ENCODE data around the gene ZSCAN29.
A peak's percentile ranks its signal among the peaks of the same experiment; 100 is the strongest.
"Not testable (repeated sequence)": the region's sequence is repeated elsewhere in the genome, so short reads cannot be mapped to it uniquely, and the experiment has no call there.

ZSCAN29 gene

GRCh38 chr15:43370975-43371974 lies at the start of gene ZSCAN29, which contains the start of gene TUBGCP4:
TSS of gene ZSCAN29 (minus strand) at chr15:43371043. CDS start at chr15:43369913, 1,130 bp downstream.
TSS of gene TUBGCP4 (plus strand) at chr15:43371101. CDS start at chr15:43371355, 254 bp downstream.
- CTCF ChIA-PET: interaction anchor here (1.0 to 2.8 kb wide), 6 partner anchors 8 to 140 kb away, joined by 3 to 14 read pairs (median 8); no protein-coding TSS in a partner anchor
- Mint-ChIP-seq H3K9me3 (peaks cover 18% of the 10 kb centered on the region), H3K4me1 (peaks cover 59% of the 10 kb centered on the region), H3K4me3 (peak within 1 kb of the TSS; percentile 84), H3K27ac (peak within 1 kb of the TSS; percentile 76), H3K27me3 (no peaks in the 10 kb centered on the region), H3K36me3 (peaks cover 54% of the 10 kb centered on the region)
- DNase-seq: peak; percentile 85

- peaks cover 15% of the 10 kb centered on the region for H3K4me1 Mint-ChIP-seq
- H3K27me3 Mint-ChIP-seq: no peaks in the 10 kb centered on the region
- H3K36me3 Mint-ChIP-seq: peaks cover 17% of the 10 kb centered on the region
- H3K4me3 Mint-ChIP-seq: no peak overlapping the region
- no peak for DNase-seq
- no peak overlapping the region for H3K27ac Mint-ChIP-seq
- H3K9me3 Mint-ChIP-seq: no peaks in the 10 kb centered on the region
- CTCF ChIA-PET: no interaction called here
These were observed 49.6 kb upstream of the ZSCAN29 start for GRCh38 chr15:43420435-43420834.

- no peak overlapping the region for H3K27ac Mint-ChIP-seq
- CTCF ChIA-PET: no interaction called here
- no peaks in the 10 kb centered on the region for H3K4me1 Mint-ChIP-seq
- no peaks in the 10 kb centered on the region for H3K27me3 Mint-ChIP-seq
- DNase-seq: no peak
- H3K36me3 Mint-ChIP-seq: peaks cover 34% of the 10 kb centered on the region
- H3K4me3 Mint-ChIP-seq: no peak overlapping the region
- H3K9me3 Mint-ChIP-seq: no peaks in the 10 kb centered on the region
These were observed 43.4 kb upstream of the ZSCAN29 start for GRCh38 chr15:43414196-43414595.

GRCh38 chr15:43412096-43412495 lies 41.3 kb upstream of the ZSCAN29 start:
- CTCF ChIA-PET: interaction anchor here (1.2 kb wide), 1 partner anchor 29 kb away, joined by 3 read pairs; no protein-coding TSS in a partner anchor
- no peaks in the 10 kb centered on the region for H3K4me1 Mint-ChIP-seq
- H3K4me3 Mint-ChIP-seq: no peak overlapping the region
- DNase-seq: no peak
- H3K36me3 Mint-ChIP-seq: peaks cover 52% of the 10 kb centered on the region
- no peak overlapping the region for H3K27ac Mint-ChIP-seq
- no peaks in the 10 kb centered on the region for H3K9me3 Mint-ChIP-seq
- H3K27me3 Mint-ChIP-seq: no peaks in the 10 kb centered on the region

GRCh38 chr15:43410572-43411214 lies 39.9 kb upstream of the ZSCAN29 start:
- peaks cover 57% of the 10 kb centered on the region for H3K36me3 Mint-ChIP-seq
- H3K9me3 Mint-ChIP-seq: no peaks in the 10 kb centered on the region
- no peak overlapping the region for H3K4me3 Mint-ChIP-seq
- no peak overlapping the region for H3K27ac Mint-ChIP-seq
- DNase-seq: no peak
- no peaks in the 10 kb centered on the region for H3K27me3 Mint-ChIP-seq
- CTCF ChIA-PET: no interaction called here
- no peaks in the 10 kb centered on the region for H3K4me1 Mint-ChIP-seq

GRCh38 chr15:43408789-43409188 lies 37.9 kb upstream of the ZSCAN29 start:
- H3K27me3 Mint-ChIP-seq: no peaks in the 10 kb centered on the region
- no peak for DNase-seq
- H3K9me3 Mint-ChIP-seq: no peaks in the 10 kb centered on the region
- H3K4me3 Mint-ChIP-seq: no peak overlapping the region
- H3K27ac Mint-ChIP-seq: no peak overlapping the region
- CTCF ChIA-PET: no interaction called here
- peaks cover 3% of the 10 kb centered on the region for H3K4me1 Mint-ChIP-seq
- peaks cover 67% of the 10 kb centered on the region for H3K36me3 Mint-ChIP-seq

GRCh38 chr15:43406808-43407207 lies 36.0 kb upstream of the ZSCAN29 start:
- no peak overlapping the region for H3K27ac Mint-ChIP-seq
- H3K4me1 Mint-ChIP-seq: peaks cover 4% of the 10 kb centered on the region
- H3K36me3 Mint-ChIP-seq: peaks cover 72% of the 10 kb centered on the region
- CTCF ChIA-PET: interaction anchor here (1.8 kb wide), 1 partner anchor 31 kb away, joined by 4 read pairs; no protein-coding TSS in a partner anchor
- DNase-seq: no peak
- no peaks in the 10 kb centered on the region for H3K27me3 Mint-ChIP-seq
- no peaks in the 10 kb centered on the region for H3K9me3 Mint-ChIP-seq
- no peak overlapping the region for H3K4me3 Mint-ChIP-seq

- Mint-ChIP-seq H3K27me3 (no peaks in the 10 kb centered on the region), H3K9me3 (no peaks in the 10 kb centered on the region), H3K4me3 (no peak overlapping the region), H3K36me3 (peaks cover 75% of the 10 kb centered on the region), H3K27ac (no peak overlapping the region), H3K4me1 (peaks cover 4% of the 10 kb centered on the region)
- no peak for DNase-seq
- CTCF ChIA-PET: interaction anchor here (1.8 kb wide), 1 partner anchor 30 kb away, joined by 4 read pairs; no protein-coding TSS in a partner anchor
These were observed 35.3 kb upstream of the ZSCAN29 start for GRCh38 chr15:43406189-43406588.

- CTCF ChIA-PET: no interaction called here
- H3K27me3 Mint-ChIP-seq: no peaks in the 10 kb centered on the region
- no peaks in the 10 kb centered on the region for H3K9me3 Mint-ChIP-seq
- H3K36me3 Mint-ChIP-seq: peaks cover 68% of the 10 kb centered on the region
- DNase-seq: no peak
- H3K4me3 Mint-ChIP-seq: no peak overlapping the region
- peaks cover 4% of the 10 kb centered on the region for H3K4me1 Mint-ChIP-seq
- no peak overlapping the region for H3K27ac Mint-ChIP-seq
These were observed 33.3 kb upstream of the ZSCAN29 start for GRCh38 chr15:43404130-43404529.

- no peaks in the 10 kb centered on the region for H3K9me3 Mint-ChIP-seq
- no peak overlapping the region for H3K27ac Mint-ChIP-seq
- peaks cover 67% of the 10 kb centered on the region for H3K36me3 Mint-ChIP-seq
- peaks cover 4% of the 10 kb centered on the region for H3K4me1 Mint-ChIP-seq
- no peaks in the 10 kb centered on the region for H3K27me3 Mint-ChIP-seq
- DNase-seq: no peak
- CTCF ChIA-PET: no interaction called here
- H3K4me3 Mint-ChIP-seq: no peak overlapping the region
These were observed 32.8 kb upstream of the ZSCAN29 start for GRCh38 chr15:43403616-43404015.

GRCh38 chr15:43402255-43402654 lies 31.4 kb upstream of the ZSCAN29 start:
- no peaks in the 10 kb centered on the region for H3K27me3 Mint-ChIP-seq
- no peak overlapping the region for H3K27ac Mint-ChIP-seq
- H3K4me3 Mint-ChIP-seq: no peak overlapping the region
- CTCF ChIA-PET: no interaction called here
- peaks cover 4% of the 10 kb centered on the region for H3K4me1 Mint-ChIP-seq
- DNase-seq: no peak
- peaks cover 62% of the 10 kb centered on the region for H3K36me3 Mint-ChIP-seq
- no peaks in the 10 kb centered on the region for H3K9me3 Mint-ChIP-seq

GRCh38 chr15:43393592-43393991 lies 22.7 kb upstream of the ZSCAN29 start:
- H3K9me3 Mint-ChIP-seq, H3K27ac Mint-ChIP-seq, H3K27me3 Mint-ChIP-seq, H3K4me1 Mint-ChIP-seq, H3K4me3 Mint-ChIP-seq, DNase-seq, CTCF ChIA-PET: not testable (repeated sequence)
- H3K36me3 Mint-ChIP-seq: peaks cover 40% of the 10 kb centered on the region

- H3K27me3 Mint-ChIP-seq: no peaks in the 10 kb centered on the region
- H3K4me1 Mint-ChIP-seq: no peaks in the 10 kb centered on the region
- peaks cover 39% of the 10 kb centered on the region for H3K36me3 Mint-ChIP-seq
- CTCF ChIA-PET: no interaction called here
- no peaks in the 10 kb centered on the region for H3K9me3 Mint-ChIP-seq
- H3K4me3 Mint-ChIP-seq: no peak overlapping the region
- DNase-seq: no peak
- no peak overlapping the region for H3K27ac Mint-ChIP-seq
These were observed 19.9 kb upstream of the ZSCAN29 start for GRCh38 chr15:43390723-43391122.

GRCh38 chr15:43383070-43383469 lies 12.2 kb upstream of the ZSCAN29 start:
- H3K9me3 Mint-ChIP-seq: no peaks in the 10 kb centered on the region
- CTCF ChIA-PET: no interaction called here
- no peak for DNase-seq
- H3K27me3 Mint-ChIP-seq: no peaks in the 10 kb centered on the region
- H3K4me3 Mint-ChIP-seq: no peak overlapping the region
- no peaks in the 10 kb centered on the region for H3K4me1 Mint-ChIP-seq
- H3K36me3 Mint-ChIP-seq: peaks cover 54% of the 10 kb centered on the region
- H3K27ac Mint-ChIP-seq: no peak overlapping the region
